ENCODE results near the gene NSF.
"Not testable (repeated sequence)": the region's sequence is repeated elsewhere in the genome, so short reads cannot be mapped to it uniquely, and the experiment has no call there.

NSF gene

GRCh38 chr17:46590157-46591146, at the start of gene NSF:
NSF (plus strand) TSS chr17:46590669; CDS start chr17:46590776, 107 bp downstream.
- DNase-seq (ENCODE audit: low spot score): not testable (repeated sequence)

DNA sequence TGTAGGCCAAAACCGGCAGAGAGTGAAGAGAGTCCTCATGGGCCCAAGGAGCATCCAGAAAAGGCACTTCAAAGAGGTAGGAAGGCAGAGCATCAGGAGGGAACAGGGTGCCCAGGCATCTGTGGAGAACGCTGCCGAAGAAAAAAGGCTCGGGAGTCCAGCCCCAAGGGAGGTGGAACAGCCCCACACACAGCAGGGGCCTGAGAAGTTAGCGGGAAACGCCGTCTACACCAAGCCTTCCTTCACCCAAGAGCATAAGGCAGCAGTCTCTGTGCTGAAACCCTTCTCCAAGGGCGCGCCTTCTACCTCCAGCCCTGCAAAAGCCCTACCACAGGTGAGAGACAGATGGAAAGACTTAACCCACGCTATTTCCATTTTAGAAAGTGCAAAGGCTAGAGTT, 41.9 kb upstream of the NSF start:
- not testable (repeated sequence) for DNase-seq (ENCODE audit: low spot score)

DNA sequence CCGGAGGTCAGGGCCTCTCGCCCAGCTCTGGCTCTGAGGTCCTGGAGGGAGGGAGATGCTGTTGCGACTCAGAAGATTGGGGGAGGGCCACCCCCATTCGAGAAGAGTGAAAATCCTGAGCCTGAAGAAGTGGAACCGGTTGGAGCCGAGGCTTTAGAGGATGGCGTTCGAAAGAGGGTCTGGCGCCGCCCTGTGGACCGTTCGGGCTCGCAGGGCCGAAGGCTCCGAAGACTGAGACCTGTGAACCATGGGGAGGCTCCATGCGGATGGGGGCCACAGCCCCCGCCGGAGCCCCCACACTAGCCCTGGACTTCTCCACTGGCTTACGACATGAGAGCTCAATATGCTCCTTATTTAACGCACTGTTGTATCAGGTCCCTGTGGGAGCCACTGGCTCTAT, 31.3 kb upstream of the NSF start:
- DNase-seq (ENCODE audit: low spot score): not testable (repeated sequence)

- not testable (repeated sequence) for DNase-seq (ENCODE audit: low spot score)
These were observed 30.4 kb upstream of the NSF start for GRCh38 chr17:46560048-46560447.

GRCh38 chr17:46566284-46566683, 24.2 kb upstream of the NSF start:
- DNase-seq (ENCODE audit: low spot score): not testable (repeated sequence)

- not testable (repeated sequence) for DNase-seq (ENCODE audit: low spot score)
These were observed 23.5 kb upstream of the NSF start for GRCh38 chr17:46566980-46567379.

DNA sequence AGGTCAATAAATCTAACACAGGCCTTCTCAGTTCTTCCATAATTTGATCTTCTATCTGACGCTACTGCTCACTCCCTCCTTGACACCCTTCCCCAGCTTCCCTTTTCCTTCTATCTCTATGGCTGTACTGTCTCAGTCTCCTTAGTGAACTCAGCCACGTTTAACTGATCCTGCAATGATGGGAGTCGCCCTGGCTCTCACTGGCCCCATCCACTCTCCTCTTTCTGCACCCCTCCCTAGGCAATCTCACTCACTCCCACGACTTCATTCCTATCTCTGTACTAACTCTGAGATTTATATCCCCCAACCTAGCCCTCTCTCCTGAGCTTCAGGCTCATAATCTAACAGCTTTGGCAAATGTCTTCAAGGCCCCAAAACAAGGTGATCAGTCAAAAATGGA, 18.7 kb upstream of the NSF start:
- not testable (repeated sequence) for DNase-seq (ENCODE audit: low spot score)

DNA sequence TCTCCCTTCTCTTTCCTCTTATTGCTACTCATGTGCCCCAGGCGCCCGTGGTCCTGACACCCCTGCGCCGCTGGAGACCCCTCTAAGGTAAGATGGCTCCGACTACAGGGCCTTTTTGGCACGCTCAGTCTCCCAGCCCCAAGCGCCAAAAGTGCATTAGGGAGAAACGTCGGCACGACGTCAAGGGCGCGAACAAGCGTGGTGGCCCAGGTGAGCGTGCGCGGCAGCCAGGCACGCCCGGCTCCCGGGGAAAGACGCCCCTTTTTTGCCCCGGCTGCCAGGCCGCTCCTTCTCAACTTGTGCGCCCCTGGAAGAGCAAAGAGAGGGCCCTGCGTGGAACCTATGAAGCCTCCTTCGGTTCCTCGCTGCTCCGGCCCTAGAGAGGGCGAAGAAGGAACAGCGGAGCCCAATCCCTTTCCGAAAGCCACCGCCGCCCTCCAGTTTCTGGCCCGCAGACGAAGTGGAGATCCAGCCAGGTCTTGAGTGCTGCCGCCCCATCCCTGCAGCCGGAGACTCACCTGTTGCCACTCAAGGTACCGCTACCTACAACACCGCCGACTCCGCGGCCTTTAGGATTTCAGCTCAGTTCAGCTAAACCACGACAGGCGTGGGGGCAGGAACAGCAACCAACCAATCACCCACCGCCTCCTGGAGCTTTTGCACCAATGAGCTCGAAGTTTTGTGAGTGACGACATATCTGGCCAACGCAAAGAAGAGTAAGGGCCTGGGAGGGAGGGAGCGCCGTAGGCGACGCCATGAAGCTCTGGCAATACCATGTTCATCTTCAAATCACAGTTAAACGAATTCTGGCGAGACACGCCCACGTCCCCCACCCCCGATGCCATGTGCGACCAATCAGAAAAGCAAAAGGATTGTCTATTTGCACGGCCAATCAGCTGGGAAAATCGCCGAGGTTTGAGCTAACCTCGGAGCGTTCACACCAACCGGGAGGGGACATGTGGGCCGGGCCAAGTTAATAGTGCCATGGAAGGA, 11.1 kb upstream of the NSF start, which contains the start of gene ARL17A:
ARL17A (minus strand) TSS at position 609 of the 993 bp plus-strand sequence. CDS start 3,369 bp downstream, outside the sequence.
- not testable (repeated sequence) for DNase-seq (ENCODE audit: low spot score)

DNA sequence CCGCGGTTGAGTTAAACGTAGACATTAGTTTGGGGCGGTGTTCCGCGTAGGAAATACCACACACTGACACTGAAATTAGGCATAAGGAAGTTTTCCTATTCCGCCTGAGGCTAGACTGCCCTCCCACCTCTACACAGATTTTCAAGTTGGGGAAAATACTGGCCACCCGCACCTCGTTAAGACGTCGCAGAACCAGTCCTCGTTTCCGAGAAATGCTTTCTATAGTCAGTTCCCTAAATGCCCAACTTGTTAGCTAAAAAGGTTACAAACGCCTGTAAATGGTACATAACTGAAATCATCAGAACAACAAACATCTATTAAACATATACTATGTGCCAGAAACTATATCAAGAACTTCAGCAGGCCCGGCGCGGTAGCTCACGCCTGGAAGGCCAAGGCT, 10.4 kb upstream of the NSF start:
- not testable (repeated sequence) for DNase-seq (ENCODE audit: low spot score)

- not testable (repeated sequence) for DNase-seq (ENCODE audit: low spot score)
These were observed 5.0 kb upstream of the NSF start for GRCh38 chr17:46585444-46585843.

- not testable (repeated sequence) for DNase-seq (ENCODE audit: low spot score)
These were observed 863 bp downstream of the NSF start for GRCh38 chr17:46591332-46591731.

DNA sequence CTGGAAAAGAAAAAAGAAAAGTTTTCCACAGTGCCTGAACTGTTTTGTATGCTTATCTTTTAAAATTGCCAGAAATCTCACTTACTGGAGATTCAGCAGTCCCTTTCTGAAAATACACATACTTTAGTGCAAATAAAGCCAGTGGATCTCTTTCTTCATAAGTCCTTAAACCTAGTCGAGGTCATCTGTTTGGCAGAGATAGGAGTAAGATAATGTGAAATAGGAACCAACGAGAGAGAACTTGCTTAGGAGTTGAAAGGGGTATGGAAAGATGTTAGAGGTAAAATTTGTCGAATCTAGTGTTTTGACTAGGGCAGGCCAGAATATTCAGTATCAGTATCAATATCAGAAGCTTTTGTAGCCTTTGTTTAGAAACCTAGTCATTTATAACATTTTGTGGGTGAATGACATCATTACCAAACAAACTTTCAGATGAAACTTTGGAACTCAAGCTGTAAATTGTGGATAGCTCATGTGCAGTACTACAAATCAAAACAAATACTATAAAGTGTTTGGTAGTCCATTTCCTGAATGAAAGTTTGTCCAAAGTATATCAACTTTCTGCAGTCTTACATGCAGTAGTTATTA, 8.0 kb downstream of the NSF start:
- not testable (repeated sequence) for DNase-seq (ENCODE audit: low spot score)

- DNase-seq (ENCODE audit: low spot score): not testable (repeated sequence)
These were observed 10.3 kb downstream of the NSF start for GRCh38 chr17:46600767-46601166.

DNA sequence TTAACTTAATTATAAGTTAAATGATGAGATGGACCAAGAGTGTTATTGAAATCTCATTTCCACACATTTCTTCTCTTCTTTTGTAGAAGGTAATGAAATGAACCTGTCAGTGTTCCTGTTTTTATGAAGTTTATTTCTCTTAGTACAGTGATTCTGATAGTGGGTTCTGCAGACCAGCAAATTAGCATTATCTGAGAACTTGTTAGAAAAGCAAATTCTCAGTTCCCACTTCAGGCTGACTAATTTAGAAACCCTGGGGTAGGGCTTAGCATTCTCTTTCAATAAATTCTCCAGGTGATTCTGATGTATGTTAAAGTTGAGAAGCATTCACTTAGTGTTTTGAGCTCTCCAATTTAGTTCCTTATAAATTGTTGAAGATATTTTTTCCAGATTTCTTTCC, 12.7 kb downstream of the NSF start:
- not testable (repeated sequence) for DNase-seq (ENCODE audit: low spot score)

DNA sequence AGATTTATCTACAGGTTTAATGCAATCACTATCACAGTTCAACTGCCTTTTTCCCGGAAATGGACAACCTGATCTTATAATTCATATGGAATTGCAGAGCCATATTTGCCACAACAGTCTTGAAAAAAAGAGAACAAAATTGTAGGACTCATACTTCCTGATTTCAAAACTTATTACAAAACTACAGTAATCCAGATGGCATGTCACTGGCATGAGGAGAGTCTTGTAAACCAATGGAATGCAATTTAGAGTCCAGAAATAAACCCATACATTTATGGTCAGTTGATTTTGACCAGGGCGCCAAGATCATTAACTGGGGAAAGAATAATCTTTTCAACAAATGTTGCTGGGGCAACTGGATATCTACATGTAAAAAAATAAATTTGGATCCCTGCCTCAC, 20.8 kb downstream of the NSF start:
- DNase-seq (ENCODE audit: low spot score): not testable (repeated sequence)

GRCh38 chr17:46613876-46614275, 23.4 kb downstream of the NSF start:
- not testable (repeated sequence) for DNase-seq (ENCODE audit: low spot score)

- not testable (repeated sequence) for DNase-seq (ENCODE audit: low spot score)
These were observed 26.7 kb downstream of the NSF start for GRCh38 chr17:46617121-46617520.

- DNase-seq (ENCODE audit: low spot score): not testable (repeated sequence)
These were observed 28.5 kb downstream of the NSF start for GRCh38 chr17:46618975-46619374.

DNA sequence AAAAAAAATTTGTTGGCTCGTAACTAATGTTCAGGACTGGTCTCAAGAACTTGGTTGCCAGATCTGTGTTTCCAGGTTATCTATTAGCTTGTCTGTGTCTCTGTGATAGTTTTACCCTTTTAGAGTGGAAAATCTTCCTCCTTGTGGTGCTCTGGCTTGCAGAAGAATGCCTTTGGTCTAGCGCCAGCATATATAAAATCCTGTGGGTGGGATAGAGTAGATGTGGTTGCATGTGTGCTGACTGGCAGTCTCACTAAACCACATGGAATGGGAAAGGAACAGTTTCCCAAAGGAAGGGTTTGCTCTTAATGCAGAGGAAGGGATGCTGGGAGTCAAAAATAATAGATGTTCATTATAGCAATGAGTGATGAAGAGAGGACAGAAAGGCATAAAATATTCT, 33.3 kb downstream of the NSF start:
- DNase-seq (ENCODE audit: low spot score): not testable (repeated sequence)

- not testable (repeated sequence) for DNase-seq (ENCODE audit: low spot score)
These were observed 34.3 kb downstream of the NSF start for GRCh38 chr17:46624726-46625125.

DNA sequence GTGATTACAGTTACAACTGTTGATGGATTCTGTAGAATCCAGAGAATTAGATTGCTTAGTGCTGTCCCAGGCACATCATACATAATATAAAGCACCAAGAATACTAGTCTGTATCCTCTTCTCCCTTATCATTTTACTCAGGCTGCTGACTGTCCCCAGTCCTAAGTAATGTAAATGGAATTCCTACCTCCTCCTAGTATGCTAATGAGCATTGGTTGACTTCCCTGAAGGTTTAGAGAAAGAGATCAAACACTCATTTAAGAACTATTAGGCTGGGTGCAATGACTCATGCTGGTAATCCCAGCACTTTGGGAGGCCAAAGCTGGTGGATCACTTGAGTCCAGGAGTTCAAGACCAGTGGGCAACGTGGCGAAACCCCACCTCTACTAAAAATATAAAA, 37.0 kb downstream of the NSF start:
- DNase-seq (ENCODE audit: low spot score): not testable (repeated sequence)
